ENCODE data around the gene SIPA1.
A peak's percentile ranks its signal among the peaks of the same experiment; 100 is the strongest.
"Not testable (repeated sequence)": the region's sequence is repeated elsewhere in the genome, so short reads cannot be mapped to it uniquely, and the experiment has no call there.

The SIPA1 gene

DNA sequence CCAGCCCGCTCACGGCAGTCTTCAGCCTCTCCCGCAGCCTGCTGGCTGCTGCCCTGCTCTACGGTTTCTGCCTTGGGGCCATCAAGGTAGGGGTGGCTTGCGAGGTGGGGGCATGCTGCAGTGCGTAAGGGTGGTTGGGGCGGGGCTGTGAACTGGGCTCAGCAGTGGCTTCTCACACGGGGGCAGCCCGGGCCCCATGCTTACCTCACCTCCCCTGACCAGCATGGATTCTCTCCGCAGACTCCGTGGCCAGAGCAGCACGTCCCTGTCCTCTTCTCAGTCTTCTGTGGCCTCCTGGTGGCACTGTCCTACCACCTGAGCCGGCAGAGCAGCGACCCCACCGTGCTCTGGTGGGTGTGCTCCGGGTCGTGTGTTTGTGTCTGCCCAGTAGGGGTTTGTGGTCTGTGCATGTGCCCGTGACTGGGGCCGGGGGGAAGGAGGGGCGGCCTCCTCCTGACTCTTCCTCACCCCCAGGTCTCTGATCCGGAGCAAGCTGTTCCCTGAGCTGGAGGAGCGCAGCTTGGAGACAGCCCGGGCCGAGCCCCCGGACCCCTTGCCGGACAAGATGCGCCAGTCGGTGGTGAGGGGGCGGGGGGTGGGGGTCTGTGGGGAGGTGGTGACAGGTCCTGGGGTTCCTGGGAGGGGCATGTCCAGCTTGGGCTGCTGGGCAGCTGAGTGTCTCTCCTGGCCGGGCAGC is 12.8 kb upstream of the SIPA1 start:
- DNase-seq = no peak

DNA sequence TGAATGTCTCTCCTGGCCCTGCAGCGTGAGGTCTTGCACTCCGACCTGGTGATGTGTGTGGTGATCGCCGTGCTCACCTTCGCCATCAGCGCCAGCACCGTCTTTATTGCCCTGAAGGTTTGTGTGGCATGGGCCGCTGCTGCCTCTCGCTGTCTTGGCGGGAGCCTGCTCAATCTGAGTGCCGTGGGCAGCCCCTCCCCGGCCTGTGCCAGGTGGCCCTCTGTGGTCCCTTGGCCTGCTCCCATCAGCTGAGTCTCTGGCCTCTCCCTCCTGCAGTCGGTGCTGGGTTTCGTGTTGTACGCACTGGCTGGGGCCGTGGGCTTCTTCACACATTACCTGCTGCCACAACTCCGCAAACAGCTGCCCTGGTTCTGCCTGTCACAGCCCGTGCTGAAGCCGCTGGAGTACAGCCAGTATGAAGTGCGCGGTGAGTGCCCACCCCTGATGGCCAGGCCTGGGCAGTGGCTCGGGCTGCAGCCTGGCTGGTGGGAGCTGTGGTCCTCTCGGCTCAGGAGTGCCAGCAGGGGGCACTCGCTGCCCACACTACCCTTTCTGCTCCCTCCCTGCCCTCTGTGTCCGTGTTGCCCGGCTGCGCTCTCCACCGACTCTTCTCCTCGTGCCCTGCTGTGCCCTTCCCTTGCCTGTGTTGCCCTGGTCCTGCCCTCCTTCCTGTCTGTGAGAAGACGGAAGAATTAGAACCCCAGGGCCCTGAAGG is 12.1 kb upstream of the SIPA1 start:
- DNase-seq = peak; percentile 21

DNA sequence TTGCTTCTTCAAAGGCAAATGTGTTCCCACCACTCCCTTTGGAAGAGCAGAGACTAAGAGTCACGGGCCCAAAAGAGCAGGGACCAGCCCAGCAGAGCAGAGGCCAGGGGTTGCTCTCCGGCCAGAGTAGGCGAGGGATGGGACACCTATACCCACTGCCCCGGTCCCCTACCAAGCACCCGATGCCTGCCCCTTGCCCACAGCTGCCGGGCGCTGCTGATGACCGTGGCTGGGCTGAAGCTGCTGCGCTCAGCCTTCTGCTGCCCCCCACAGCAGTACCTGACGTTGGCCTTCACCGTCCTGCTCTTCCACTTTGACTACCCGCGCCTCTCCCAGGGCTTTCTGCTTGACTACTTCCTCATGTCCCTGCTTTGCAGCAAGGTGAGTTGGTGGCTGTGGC is 10.7 kb upstream of the SIPA1 start:
- no peak for DNase-seq

DNA sequence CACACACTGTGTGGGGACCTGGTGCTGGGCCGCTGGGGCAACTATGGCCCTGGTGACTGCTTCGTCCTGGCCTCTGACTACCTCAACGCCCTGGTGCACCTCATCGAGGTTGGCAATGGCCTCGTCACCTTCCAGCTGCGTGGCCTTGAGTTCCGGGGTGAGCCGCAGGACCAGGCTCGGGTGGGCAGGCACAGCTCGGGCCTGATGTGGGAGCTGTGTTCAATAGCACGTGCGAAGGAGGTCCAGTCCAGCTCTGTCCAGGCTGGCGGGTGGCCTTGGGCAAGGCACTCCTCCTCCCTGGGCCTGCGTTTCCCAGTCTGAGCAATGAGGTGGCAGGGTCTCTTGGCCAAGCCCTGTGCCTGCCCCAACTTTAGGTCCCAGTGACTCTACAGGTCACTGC is 8.3 kb upstream of the SIPA1 start:
- DNase-seq = no peak

DNA sequence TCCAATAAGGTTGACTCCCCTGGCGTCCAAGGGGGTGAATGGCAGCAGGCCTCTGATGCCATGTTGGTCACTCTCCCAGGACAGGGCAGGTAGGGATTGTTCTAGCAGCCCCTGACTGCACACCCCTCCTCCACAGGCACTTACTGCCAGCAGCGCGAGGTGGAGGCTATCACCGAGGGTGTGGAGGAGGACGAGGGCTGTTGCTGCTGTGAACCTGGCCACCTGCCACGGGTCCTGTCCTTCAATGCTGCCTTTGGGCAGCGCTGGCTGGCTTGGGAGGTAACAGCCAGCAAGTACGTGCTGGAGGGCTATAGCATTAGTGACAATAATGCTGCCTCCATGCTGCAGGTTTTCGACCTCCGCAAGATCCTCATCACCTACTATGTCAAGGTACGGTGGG is 7.7 kb upstream of the SIPA1 start:
- DNase-seq = no peak

DNA sequence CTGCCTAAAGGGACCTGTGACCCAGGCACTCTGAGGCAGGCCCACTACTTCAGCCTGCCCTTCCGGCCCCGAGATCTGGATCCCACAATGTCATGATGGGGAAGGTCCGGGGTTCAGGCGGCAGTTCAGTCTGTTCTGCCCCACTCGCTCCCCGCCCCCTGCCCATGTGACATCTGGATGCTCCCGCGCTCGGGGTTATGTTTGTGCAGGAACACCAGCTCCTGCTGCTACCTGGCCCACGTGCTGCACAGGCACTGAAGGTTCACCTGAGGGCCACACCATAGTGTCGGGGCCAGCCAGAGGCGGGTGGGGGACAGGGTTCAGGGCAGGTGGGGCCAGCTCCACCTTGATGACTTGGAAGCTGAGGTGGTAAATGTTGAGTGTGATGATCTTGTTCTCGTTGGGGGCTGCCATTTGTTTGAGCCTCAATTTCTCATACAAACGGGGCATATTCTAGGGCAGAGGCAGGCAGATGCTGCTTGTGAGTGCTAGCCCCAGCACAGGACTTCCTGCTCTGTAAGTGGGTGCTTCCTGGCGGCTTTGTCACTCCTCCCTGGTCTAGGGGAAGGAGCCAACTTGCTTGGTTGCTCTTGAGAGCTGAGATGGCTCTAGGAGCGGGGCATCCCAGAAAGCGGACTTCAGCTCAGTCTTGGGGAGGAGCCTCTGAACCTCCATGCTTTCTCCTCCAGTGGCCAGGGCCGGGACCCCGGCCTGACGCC is 4.4 kb upstream of the SIPA1 start:
- no peak for DNase-seq

DNA sequence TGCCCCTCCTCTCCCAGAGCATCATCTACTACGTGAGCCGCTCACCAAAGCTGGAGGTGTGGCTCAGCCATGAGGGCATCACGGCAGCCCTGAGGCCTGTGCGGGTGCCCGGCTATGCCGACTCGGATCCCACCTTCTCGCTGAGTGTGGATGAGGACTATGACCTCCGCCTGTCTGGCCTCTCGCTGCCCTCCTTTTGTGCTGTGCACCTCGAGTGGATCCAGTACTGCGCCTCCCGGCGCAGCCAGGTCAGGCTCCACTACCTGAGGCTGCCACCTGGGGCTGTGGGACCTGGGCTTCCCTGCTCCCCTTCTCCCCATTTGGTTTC is 3.8 kb upstream of the SIPA1 start:
- no peak for DNase-seq

DNA sequence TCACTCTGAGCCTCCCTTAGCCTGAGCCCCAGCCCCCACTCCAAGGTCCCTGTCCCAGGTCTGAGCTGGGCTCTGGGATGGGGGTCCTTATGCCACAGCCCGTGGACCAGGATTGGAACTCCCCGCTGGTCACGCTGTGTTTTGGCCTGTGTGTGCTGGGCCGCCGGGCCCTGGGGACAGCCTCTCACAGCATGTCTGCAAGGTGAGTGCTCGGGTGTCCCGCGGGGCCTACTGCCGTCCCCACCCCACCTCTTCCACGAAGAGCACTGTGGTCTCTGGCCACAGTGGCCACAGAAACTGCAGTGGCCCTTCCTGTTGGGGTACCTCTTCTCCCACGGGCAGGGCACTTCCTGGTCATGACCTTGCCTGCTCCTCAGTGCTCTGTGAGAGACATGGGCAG is 3.5 kb upstream of the SIPA1 start:
- no peak for DNase-seq

DNA sequence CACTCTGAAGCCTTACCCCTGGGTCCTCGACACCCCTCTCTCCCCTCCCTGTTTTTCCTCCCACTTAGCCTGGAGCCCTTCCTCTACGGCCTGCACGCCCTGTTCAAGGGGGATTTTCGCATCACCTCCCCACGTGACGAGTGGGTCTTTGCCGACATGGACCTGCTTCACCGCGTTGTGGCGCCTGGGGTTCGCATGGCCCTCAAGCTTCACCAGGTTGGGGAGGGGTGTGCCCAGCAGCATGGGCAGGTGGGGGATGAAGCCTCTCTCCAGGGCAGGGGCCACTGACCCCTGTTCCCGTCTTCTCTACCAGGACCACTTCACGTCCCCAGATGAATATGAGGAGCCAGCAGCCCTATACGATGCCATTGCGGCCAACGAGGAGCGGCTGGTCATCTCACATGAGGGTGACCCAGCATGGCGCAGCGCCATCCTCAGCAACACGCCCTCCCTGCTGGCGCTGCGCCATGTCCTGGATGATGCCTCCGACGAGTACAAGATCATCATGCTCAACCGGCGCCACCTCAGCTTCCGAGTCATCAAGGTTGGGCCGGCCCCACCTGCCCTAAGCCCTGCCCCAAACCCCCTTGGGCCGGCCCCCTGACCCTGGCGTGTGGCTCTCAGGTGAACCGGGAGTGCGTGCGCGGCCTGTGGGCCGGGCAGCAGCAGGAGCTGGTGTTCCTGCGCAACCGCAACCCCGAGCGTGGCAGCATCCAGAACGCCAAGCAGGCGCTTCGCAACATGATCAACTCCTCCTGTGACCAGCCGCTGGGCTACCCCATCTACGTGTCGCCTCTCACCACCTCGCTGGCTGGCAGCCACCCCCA is 2.8 kb upstream of the SIPA1 start:
- DNase-seq = no peak

DNA sequence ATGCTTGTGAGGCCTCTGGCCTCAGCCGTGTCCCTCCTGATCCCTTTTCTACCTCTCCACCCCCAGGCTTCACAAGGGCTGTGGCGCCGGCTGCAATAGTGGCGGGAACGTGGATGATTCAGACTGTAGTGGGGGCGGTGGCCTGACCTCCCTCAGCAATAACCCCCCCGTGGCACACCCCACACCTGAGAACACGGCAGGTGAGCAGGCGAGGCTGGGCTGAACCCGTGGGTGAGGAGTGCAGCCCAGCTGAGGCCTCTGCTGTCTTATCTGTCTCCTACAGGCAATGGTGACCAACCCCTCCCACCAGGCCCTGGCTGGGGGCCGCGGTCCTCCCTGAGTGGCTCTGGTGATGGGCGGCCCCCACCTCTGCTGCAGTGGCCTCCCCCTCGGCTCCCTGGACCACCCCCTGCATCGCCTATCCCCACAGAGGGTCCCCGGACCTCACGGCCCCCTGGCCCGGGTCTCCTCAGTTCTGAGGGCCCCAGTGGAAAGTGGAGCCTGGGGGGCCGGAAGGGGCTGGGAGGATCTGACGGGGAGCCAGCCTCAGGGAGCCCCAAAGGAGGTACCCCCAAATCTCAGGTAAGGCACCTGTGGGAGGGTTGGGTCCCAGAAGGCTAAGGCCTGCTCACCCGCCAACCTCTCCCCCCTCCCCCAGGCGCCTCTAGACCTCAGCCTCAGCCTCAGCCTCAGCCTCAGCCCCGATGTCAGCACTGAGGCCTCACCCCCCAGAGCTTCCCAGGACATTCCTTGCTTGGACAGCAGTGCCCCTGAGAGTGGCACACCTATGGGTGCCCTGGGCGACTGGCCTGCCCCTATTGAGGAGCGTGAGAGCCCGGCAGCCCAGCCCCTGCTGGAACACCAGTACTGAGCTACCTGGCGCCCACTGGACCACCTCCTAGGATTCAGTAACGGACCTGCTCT is 1.5 kb upstream of the SIPA1 start:
- DNase-seq = no peak

DNA sequence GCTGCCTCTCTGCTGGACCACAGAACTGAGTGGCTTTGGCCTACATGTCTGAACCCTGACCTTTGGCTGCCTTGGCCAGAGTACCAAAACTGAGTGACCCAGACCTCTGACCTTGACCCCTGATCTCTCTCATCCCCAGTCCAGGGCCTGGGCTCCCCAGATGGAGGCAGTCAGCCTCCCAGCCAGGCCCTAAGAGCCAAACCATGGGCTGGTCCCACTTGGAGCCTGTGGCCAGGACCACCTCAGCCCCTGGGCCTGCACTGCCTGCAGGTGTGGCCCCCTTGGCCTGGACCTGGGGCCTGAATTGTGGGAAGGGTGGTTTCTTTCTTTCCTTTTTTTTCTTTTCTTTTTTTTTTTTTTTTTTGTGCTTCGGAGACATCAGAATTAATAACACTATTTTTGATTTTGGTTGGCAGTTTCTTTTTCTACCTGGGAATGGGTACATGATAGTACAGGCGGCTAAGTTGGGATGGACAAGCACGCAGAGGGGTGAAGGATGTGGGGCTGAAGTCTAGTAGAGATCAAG is 806 bp upstream of the SIPA1 start:
- DNase-seq = no peak

DNA sequence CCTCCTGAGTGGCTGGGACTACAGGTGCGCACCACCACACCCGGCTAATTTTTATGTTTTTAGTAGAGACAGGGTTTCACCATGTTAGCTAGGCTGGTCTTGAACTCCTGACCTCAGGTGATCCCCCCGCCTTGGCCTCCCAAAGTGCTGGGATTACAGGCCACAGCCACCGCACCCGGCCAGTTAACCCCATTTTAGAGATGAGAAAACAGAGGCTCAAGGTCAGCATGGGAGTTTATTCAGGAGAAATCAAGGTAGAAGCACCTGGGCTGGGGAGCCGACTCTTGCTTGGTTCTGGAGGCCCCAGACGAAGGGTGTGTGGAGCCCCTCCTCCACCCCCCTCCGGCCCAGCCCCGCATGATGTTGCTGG is 1.3 kb downstream of the SIPA1 start:
- not testable (repeated sequence) for DNase-seq

DNA sequence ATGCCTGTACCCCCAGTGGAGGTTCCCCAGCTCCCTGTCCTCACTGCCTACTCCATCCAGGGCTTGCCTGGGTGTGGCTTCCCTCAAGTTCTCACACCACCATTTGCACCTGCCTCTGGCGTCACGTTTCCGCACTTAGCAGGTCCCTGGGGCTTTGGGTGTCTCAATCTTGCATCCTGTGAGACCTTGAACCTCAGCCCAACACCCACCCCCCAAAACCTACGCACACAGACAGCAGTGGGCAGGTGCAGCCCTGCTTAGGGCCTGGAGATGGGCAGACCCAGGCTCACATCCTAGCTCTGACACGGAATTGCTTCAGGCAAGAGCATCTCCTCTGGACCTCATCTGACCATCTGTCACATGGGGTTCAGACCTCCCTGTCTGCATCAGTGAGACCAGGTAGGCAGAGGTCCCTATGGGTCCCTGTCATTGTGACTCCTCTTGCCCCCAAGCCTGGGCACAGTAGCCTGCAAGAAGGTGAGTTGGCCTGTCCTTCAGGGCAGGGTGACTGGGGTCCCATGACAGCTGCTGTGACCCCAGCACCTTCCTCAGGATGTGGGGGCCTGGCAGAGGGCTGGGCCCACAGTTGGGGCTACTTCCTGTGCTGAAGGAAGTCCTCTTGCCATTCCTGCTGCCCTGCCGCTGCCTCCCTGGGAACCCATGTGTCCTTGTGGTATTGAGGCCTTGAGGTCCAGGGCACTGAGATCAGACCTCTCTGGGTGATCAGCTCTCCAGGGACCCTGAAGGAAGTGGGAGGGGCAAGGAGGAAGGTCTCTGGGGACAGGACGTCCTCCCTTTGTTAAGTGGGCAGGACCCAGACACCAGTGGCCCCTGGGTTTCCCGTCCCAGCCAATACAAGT is 2.0 kb downstream of the SIPA1 start:
- DNase-seq = peak; percentile 59

DNA sequence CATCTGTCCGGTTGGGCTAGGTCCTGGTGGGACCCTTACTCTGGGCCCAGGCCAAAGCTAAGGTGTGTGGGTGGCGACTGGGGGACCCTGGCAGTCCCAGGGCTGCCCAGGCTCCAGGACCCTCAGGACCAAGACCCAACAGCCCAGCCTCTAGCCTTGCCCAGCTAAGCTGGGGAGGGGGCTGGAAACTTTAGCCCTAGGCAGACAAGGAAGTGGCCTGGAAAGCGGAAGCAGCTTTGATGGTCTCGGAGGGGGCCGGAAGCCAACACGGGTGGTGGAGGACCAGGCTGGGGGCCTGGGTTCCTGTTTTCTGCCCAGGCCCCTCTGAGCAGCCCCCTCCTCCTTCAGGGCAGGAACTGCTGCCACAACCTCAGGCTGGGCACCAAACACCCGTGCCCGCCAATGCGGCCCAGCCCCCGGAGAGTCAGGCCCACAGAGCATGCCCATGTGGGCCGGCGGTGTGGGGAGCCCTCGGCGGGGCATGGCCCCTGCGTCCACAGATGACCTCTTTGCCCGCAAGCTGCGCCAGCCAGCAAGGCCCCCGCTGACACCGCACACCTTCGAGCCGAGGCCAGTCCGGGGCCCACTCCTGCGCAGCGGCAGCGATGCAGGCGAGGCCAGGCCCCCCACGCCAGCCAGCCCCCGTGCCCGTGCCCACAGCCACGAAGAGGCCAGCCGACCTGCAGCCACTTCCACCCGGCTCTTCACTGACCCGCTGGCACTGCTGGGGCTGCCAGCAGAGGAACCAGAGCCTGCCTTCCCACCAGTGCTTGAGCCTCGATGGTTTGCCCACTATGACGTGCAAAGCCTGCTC is 2.8 kb downstream of the SIPA1 start:
- DNase-seq = peak; percentile 15

DNA sequence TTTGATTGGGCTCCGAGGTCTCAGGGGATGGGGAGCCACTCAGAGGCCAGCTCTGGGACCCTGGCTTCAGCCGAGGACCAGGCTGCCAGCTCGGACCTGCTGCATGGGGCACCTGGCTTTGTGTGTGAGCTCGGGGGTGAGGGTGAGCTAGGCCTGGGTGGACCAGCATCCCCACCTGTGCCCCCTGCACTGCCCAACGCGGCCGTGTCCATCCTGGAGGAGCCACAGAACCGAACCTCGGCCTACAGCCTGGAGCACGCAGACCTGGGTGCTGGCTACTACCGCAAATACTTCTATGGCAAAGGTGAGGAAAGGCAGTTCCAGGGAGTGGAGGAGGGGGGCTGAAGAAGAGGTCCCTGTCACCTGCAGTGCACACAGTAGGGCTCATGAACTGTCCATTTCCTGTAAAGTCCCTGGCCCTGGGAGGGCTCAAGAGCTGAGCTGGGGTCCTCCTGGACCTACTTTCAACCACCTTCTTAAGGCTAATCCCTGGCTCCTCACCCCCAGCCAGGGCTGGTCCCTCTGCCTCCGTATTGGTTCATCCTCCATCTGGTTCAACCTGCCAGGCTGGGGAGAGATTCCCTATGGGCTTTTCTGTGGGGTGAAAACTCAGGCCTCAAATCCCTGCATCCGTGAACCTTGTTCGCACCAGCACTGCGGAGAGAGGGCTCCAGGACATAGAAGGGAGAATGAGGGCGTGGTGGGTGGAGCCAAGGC is 3.6 kb downstream of the SIPA1 start:
- no peak for DNase-seq

DNA sequence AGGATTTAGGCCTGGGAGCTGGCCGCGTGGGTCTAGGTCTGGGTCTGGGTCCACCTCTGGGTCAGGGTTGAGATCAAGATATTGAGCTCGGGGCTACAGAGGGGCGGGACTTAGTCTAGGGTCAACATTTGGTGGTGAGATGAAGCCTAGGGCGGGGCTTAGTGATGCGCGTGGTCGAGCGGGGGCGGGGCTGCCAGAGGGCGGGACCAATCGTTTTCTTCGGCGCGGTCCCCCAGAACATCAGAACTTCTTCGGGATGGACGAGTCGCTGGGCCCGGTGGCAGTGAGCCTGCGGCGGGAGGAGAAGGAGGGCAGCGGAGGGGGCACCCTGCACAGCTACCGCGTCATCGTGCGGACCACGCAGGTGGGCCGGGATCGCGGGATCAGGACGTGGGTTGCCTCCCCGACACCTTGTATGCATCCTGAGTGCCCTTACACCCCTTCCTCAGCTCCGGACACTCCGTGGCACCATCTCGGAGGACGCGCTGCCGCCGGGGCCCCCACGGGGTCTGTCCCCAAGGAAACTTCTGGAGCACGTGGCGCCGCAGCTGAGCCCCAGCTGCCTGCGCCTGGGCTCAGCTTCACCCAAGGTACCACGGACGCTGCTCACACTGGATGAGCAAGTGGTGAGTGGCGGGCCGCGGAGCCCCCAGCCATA is 4.2 kb downstream of the SIPA1 start:
- DNase-seq = no peak

DNA sequence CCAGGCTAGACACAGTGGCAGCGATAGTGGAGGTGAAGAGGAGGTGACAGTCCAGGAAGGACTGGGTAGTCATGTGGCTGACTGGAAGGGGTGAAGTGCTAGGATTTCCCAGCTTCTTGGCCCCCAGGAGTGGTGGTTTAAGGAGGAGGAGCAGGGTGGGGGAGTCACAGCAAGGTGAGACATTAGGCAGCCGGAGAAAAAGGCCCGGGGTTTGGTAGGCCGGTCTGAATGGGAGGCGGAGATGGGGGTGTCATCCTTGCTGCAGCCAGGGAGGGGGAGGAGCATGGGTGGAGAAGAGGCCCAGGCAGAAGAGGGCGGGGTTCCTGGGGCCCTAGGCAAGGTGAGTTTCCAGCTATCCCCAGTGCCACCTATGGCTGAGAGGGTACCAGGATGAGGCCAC is 6.1 kb downstream of the SIPA1 start:
- DNase-seq = no peak

DNA sequence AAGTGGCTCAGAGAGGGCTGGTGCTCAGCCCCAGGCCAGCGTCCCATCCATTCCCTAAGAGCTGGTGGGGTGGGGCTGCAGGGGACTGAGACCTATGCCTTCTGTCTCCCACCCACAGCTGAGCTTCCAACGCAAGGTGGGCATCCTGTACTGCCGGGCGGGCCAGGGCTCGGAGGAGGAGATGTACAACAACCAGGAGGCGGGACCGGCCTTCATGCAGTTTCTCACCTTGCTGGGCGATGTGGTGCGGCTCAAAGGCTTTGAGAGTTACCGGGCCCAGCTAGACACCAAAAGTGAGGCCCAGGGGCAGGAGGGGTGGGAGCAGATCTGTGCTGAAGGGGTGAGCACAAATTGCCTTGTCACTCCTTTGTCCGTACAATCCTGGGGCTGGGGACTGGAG is 6.9 kb downstream of the SIPA1 start:
- no peak for DNase-seq

DNA sequence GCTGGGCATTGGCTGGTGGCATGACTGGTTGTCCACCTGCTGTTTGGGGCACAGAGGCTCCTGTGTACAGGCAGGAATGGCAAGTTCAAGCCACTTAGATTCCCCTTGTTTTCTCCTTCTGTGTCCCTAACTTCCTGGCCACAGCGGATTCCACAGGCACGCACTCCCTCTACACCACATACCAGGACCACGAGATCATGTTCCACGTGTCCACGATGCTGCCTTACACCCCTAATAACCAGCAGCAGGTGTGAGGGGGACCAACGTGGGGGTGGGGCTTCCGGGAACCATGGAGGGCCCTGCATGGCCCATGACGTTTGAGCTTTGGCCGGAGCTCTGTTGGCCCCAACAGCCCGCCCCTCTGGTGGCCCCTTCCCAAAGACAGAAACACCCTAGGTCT is 7.8 kb downstream of the SIPA1 start:
- no peak for DNase-seq

All from effector CD8-positive, alpha-beta T cell (primary cell).